ELR (cell line): ENCODE data around the gene TGIF2.

ENCODE experiments used
- DNase-seq: peaks from one replicate; pipeline ENCODE4 v3.0.0-alpha.2; 2015; ENCODE audit warnings: low read depth

Gene TGIF2

GRCh38 chr20:36578356-36579041, 5.1 kb downstream of the TGIF2 start:
- no peak for DNase-seq

DNA sequence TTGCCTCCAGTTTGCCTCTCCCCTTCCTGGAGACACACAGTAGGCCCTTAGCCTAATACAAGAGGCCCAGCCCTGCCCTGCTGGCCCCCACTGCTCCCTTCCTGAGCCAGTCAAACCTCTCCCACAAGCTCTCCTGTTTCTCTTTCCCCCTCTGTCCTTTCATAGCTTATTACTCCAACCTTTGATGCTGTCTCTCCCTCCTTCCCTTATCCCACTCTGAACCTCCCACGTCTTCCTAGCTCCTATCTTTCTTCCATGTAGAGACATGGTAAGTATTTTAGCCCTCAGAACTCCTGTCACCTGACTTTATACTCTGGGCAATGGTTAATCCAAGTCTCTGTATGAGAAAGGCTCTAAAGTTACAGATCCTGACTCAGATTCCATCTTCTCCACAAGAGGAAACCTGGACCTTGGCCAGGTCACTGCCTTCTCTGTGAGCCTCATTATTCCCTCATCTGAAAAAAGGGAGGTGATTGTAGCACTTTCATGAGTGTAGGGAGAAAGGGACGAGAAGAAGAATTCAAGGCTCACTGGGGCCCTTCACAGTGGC, 6.7 kb downstream of the TGIF2 start:
- DNase-seq = peak; percentile 47

- no peak for DNase-seq
Measured at GRCh38 chr20:36582322-36582721, 8.9 kb downstream of the TGIF2 start.

GRCh38 chr20:36582821-36583220, 9.4 kb downstream of the TGIF2 start:
- DNase-seq = no peak

DNA sequence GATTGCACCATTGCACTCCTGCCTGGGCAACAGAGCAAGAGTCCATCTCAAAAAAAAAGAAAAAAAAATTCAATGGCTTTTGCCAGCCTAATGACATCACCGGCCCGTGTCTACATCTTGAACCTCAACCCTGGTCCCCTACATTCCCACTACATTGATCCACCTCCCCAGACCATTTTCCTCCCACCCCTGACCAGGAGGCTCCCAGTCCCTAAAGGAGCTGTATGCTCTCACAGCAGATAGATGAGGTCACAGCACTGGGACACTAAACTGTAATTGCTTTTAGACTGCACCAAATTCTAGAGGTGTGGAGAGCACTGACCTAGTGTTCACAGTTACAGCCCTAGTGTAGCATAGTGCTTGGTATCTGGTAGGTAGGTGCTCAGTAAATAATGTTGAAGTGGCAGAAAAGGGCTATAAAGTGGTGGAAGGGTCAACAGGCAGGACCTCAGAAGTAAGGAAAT, 10.7 kb downstream of the TGIF2 start:
- no peak for DNase-seq

DNA sequence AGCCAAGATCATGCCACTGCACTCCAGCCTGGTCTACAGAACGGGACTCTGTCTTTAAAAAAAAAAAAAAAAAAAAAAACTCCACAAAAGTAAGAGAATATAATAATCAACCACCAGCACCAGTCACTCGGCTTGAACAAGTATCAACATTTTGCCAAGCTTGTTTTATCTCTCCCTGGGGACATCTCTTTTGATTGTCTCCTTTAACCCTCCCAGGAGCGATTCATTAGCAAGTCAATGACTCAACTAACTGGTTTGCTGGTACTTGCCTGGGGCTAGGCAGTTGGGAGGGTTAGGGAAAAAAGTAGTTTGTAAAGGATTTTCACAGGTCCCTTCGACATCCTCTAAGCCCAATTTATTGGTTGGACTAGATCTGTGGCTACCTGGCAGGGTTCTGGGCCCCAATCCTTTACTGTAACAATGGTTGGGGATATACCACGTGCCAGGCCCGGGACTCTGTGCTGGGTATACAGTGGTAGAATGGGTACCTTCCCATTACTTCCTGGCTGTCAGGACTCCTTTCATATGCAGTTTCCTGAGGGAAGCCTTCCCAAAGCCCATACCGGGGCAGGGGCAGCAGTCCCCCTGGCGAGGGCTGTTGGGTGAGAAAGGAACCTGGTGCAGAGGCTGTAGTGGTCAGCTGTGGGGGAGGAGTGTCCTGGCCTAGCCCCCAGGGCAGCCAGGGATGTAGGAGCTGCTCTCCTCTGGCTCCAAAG, 12.2 kb downstream of the TGIF2 start:
- DNase-seq = peak; percentile 91

GRCh38 chr20:36587388-36588070, 14.1 kb downstream of the TGIF2 start:
- no peak for DNase-seq

GRCh38 chr20:36591281-36591680, 17.9 kb downstream of the TGIF2 start:
- no peak for DNase-seq

GRCh38 chr20:36591854-36592641, 18.7 kb downstream of the TGIF2 start:
- DNase-seq = peak; percentile 66

DNA sequence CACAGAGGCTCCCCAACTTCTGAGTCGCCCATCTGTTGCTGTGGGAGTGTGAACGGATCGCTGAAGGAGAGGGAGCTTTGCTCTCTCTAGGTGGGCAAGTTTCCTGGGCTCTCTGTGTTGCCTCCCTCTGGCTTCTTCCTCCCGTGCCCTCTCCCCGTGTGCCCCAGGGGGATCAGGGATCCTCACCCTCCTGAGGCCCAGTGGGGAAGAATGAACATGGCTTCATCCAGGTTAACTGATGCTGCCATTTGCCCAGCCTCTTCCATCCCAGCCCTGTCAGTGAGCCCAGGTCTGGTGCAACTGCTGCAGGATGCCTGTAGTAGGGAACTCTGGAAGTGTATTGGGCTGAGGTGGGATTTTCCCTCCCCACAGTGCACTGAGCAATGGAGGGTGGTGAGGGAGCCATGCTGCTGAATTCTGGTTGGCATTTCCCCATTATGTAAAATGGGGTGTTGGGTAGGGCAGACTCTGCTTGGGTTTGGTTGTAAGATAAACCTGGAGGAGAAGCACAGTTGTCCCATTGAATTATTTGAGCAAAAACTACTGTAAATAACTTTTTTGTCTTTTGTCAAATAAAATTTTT, 20.0 kb downstream of the TGIF2 start:
- no peak for DNase-seq

GRCh38 chr20:36599912-36600345, 26.5 kb downstream of the TGIF2 start:
- DNase-seq = no peak

DNA sequence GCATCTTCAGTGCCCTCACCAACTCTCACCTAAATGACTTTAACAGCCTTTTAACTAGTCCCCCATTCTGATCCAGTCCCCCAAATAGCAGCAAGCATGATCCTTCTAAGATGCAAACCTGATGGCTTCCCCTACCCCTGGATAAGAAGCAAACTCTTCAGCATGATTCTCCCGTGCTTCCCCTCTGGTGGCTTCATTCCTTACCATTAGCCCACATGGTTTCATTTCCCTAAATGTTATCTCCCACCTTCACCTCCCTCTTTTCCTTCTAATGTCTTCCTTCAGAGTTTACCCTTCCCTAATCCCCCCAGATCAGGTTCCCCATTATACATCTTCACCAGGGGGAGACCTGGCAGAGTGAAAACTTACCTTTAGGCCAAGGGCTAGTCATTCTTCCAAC, 28.1 kb downstream of the TGIF2 start:
- no peak for DNase-seq

GRCh38 chr20:36604952-36605398, 31.6 kb downstream of the TGIF2 start:
- no peak for DNase-seq

GRCh38 chr20:36605399-36606157, 32.2 kb downstream of the TGIF2 start, which contains the start of gene RAB5IF:
TSS of gene RAB5IF (plus strand) at chr20:36605779. CDS start at chr20:36605952, 173 bp downstream.
- peak; percentile 100 for DNase-seq

- peak; percentile 50 for DNase-seq
Measured at GRCh38 chr20:36606158-36607066, 33.0 kb downstream of the TGIF2 start.

GRCh38 chr20:36607586-36608387, 34.4 kb downstream of the TGIF2 start:
- peak; percentile 41 for DNase-seq

- peak; percentile 37 for DNase-seq
Measured at GRCh38 chr20:36608388-36608728, 35.0 kb downstream of the TGIF2 start.

DNA sequence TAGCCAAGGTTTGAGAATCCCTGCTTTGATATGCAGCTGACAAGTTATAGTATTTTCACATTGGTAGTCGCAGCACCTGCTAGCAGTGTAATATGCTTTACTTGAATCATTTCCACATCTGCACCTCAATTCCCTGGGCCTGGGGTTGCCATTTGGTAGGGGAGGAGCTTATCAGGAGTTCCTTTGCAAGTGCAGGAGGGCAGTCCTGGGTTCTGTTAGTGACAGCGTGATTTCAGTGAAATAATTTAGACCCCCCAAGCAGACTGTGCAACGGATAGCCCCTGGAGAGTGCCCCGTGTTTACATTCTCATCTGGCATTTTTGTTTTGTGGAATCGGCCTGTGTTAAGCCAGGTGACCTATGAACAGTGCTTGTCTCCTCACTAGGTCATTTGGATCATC, 38.2 kb downstream of the TGIF2 start:
- no peak for DNase-seq

GRCh38 chr20:36613974-36614373, 40.6 kb downstream of the TGIF2 start:
- DNase-seq = no peak
